Ovary (tissue), 9 donors: Measurements from ENCODE around the gene TST. TPM values are rescaled to one million over a fixed set of nuclear protein-coding genes. Genes with fewer than 3 reads are reported as not detected.

Experiments
- DNase-seq, 5 donors: peaks; one replicate each; pipeline ENCODE4 v3.0.0-alpha.2; 2019 to 2020
- H3K27ac ChIP-seq, 2 donors: fragments of 200-600 bp; one replicate each; pipeline versions ENCODE4 v1.5.1 to v1.8.0; 2019 to 2022
- H3K27me3 ChIP-seq: fragments of 200-600 bp; one replicate; pipeline ENCODE4 v1.8.0; 2022
- H3K36me3 ChIP-seq: fragments of 200-600 bp; sonication (generic); one replicate; pipeline ENCODE4 v1.5.1; 2019
- H3K4me1 ChIP-seq: one replicate; pipeline ENCODE4 v1.8.1; 2013; ENCODE audit warnings: mild to moderate bottlenecking, moderate library complexity; ENCODE audit not compliant: insufficient read depth
- H3K4me3 ChIP-seq: fragments of 200-600 bp; sonication (generic); one replicate; pipeline ENCODE4 v1.5.1; 2017
- H3K9me3 ChIP-seq, 2 donors: fragments of 200-600 bp in 1 of 2; sonication (generic) in 1 of 2; one replicate each; pipeline versions ENCODE4 v1.5.1 to v1.8.1; 2013 to 2019; ENCODE audit warnings: mild to moderate bottlenecking in 1 of 2, moderate library complexity in 1 of 2
- CTCF ChIP-seq, 3 donors: fragments of 450-650 bp in 2 of 3; fragments of 200-600 bp in 1 of 3; IDR thresholded peaks; one replicate each; pipeline versions ENCODE4 v1.5.1 to v1.8.0; 2016 to 2022; ENCODE audit warnings: antibody characterized with exemption in 3 of 3, mild to moderate bottlenecking in 1 of 3
- EP300 ChIP-seq: sonication (generic); formaldehyde crosslinking; IDR thresholded peaks from one replicate; pipeline ENCODE4 v1.6.1; 2017; ENCODE audit warnings: antibody characterized with exemption
- POLR2A ChIP-seq: fragments of 450-650 bp; IDR thresholded peaks from one replicate; pipeline ENCODE4 v1.6.1; 2017; ENCODE audit warnings: antibody characterized with exemption, mild to moderate bottlenecking, moderate library complexity
- WGBS, 3 donors: extraction: QIAGEN DNeasy Blood & Tissue Kit in 1 of 3; methylation state at CpG; one replicate each; pipeline versions ENCODE4 v1.1.5 to v1.1.7; 2013 to 2017; 5-methylcytosine and 5-hydroxymethylcytosine counted together
- intact Hi-C, 4 donors: fragments of 100-400 bp; cut with DNase I; formaldehyde crosslinking; loops; one replicate each; pipeline versions ENCODE4 v1.11.0 to v1.15.1; 2022 to 2023
- polyA plus RNA-seq, 2 donors: library from polyadenylated mRNA; stranded (reverse); fragments of 200-250 nt in 1 of 2; fragments of 350-450 nt in 1 of 2; fragmentation: Illumina TruSeq in 1 of 2; extraction: RNeasy Lipid Tissue Mini Kit (QIAGEN cat#74804) in 1 of 2; gene quantifications; one replicate each; pipeline ENCODE4 v1.2.3, GENCODE V29; 2013 to 2014
- total RNA-seq, 7 donors: library from RNA; depleted of rRNA in 2 of 7; stranded (reverse); fragments of >200 nt in 2 of 7; fragmentation: NEBNext Ultra II Directional in 3 of 7; extraction: Animal tissue kit (Norgen Biotek cat#: 25700) in 3 of 7; gene quantifications; one replicate each; pipeline versions ENCODE4 v1.1.0 to v1.2.4, GENCODE V29; 2016 to 2023
- donor health status: DM: no; HTN: no; CAD: no; lungs with moderate emphysema.
- donor health status: DM: no; HTN: no; CAD: no.
- donor health status: Bipolar disorder and iron deficiency.
- donor health status: DM: yes; HTN: yes; CAD: no.
- donor health status: DM: no; HTN: no; CAD: no.
- donor health status: DM: yes; HTN: yes; CAD: no.

TST gene
- total and polyA plus RNA-seq, 9 donors = 6.4 to 59.9 (median 42.4) TPM

GRCh38 chr22:36976606-36977005 lies 42.6 kb downstream of the TST start:
- Histone ChIP-seq H3K4me1 (no peaks in the 10 kb centered on the region), H3K27me3 (no peaks in the 10 kb centered on the region), H3K27ac (no peak overlapping the region), H3K36me3 (no peaks in the 10 kb centered on the region), H3K9me3 (no peaks in the 10 kb centered on the region), H3K4me3 (no peak overlapping the region)
- TF ChIP-seq POLR2A (no peak), CTCF (IDR thresholded peaks at IDR 0.05) (no peak)
- 93 to 97% (median 95%) methylated on average over 4 of the region's 4 CpGs for WGBS, 3 donors
- intact Hi-C loops = loop anchor here in 3 of 4 donors (5.0 to 10.0 kb wide), 4 partner anchors 112 to 194 kb away; partner anchors contain the start of gene NCF4 (in 1 of the 3)
- DNase-seq = no peak

GRCh38 chr22:36971341-36972125 lies 47.7 kb downstream of the TST start:
- no peak for DNase-seq
- Histone ChIP-seq H3K27ac (no peak overlapping the region), H3K9me3 (no peaks in the 10 kb centered on the region), H3K4me3 (no peak overlapping the region), H3K4me1 (no peaks in the 10 kb centered on the region), H3K27me3 (no peaks in the 10 kb centered on the region), H3K36me3 (no peaks in the 10 kb centered on the region)
- 31 to 33% (median 31%) methylated on average over 19 of the region's 19 CpGs for WGBS, 3 donors
- TF ChIP-seq POLR2A (no peak), CTCF (IDR thresholded peaks at IDR 0.05) (no peak), EP300 (no peak)
- intact Hi-C loops = loop anchor here in 3 of 4 donors (5.0 to 10.0 kb wide), 3 partner anchors 107 to 194 kb away; partner anchors contain the start of genes IFT27 (in 1 of the 3) and NCF4 (in 1 of the 3)

GRCh38 chr22:36968249-36968964 lies 50.8 kb downstream of the TST start:
- TF ChIP-seq EP300 = no peak
- no peak for TF ChIP-seq POLR2A
- no peak for TF ChIP-seq CTCF (IDR thresholded peaks at IDR 0.05)
- 86 to 96% (median 95%) methylated on average over 5 of the region's 5 CpGs for WGBS, 3 donors
- intact Hi-C loops = no loop called here
- no peak overlapping the region for H3K27ac ChIP-seq
- H3K27me3 ChIP-seq = no peaks in the 10 kb centered on the region
- H3K4me1 ChIP-seq = no peaks in the 10 kb centered on the region
- H3K36me3 ChIP-seq = no peaks in the 10 kb centered on the region
- H3K4me3 ChIP-seq = no peak overlapping the region
- no peaks in the 10 kb centered on the region for H3K9me3 ChIP-seq
- DNase-seq = no peak

GRCh38 chr22:36966851-36967540 lies 52.3 kb downstream of the TST start:
- intact Hi-C loops = no loop called here
- WGBS, 3 donors = 82 to 88% (median 85%) methylated on average over 11 of the region's 11 CpGs
- H3K4me3 ChIP-seq = no peak overlapping the region
- H3K4me1 ChIP-seq = no peaks in the 10 kb centered on the region
- H3K9me3 ChIP-seq = no peaks in the 10 kb centered on the region
- H3K36me3 ChIP-seq = no peaks in the 10 kb centered on the region
- H3K27me3 ChIP-seq = no peaks in the 10 kb centered on the region
- no peak overlapping the region for H3K27ac ChIP-seq
- DNase-seq = no peak
- TF ChIP-seq EP300 (no peak), POLR2A (no peak), CTCF (IDR thresholded peaks at IDR 0.05) (no peak)
